NOMO-1 (cell line): ENCODE measurements around the gene ATP4B.

Experiments used
- DNase-seq, 2 experiments: peaks; one replicate each; lab custom pipeline; 2025; ENCODE audit not compliant: unreplicated experiment in 2 of 2; lab: John Stamatoyannopoulos, UW

Gene ATP4B

GRCh38 chr13:113609616-113610015 is 48.4 kb downstream of the ATP4B start:
- no peak for DNase-seq

GRCh38 chr13:113608967-113609533 is 48.9 kb downstream of the ATP4B start:
- no peak for DNase-seq

- no peak for DNase-seq
Measured at GRCh38 chr13:113607889-113608635, 49.9 kb downstream of the ATP4B start.

- no peak for DNase-seq
Measured at GRCh38 chr13:113607056-113607888, 50.7 kb downstream of the ATP4B start.

GRCh38 chr13:113605866-113606438 is 52.0 kb downstream of the ATP4B start:
- DNase-seq: no peak

DNA sequence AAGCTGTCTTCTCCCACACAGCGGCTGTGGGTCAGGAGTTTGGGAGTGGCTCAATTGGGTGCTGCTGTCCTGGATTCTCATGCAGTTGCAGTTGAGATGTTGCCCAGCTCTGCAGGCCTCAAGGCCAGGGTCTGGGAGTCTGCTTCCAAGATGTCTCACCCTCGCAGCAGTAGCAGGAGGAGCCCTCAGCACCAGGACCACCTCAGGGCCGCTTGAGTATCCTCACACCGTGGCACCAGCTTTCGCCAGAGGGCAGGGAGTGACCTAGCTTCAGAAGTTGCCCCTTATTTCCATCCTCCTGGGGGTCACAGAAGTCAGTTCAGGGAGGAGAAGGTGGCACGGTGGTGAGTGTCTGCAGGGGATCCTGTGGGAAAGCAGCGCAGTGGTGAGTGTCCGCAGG is 52.5 kb downstream of the ATP4B start:
- DNase-seq: no peak

DNA sequence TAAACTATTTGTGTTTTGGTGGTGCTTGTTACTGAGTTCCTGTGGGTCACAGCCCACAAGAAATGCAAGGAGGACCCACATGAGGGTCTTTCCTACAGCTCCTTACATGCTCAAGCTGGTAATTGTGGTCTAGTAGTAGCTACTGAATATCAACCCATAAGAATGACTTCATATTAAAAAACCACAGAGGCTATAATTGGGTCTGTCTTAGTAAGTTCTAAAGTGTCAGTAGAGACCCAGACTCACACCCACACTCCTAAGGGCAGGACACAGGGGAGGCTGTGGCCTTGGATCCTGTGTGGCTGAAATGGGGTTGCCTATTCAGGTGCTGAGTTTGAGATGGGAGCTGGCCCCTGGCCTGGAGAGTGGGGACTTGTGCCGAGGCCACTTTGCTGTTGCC is 53.8 kb downstream of the ATP4B start:
- no peak for DNase-seq

GRCh38 chr13:113603116-113603710 is 54.8 kb downstream of the ATP4B start:
- DNase-seq: no peak

DNA sequence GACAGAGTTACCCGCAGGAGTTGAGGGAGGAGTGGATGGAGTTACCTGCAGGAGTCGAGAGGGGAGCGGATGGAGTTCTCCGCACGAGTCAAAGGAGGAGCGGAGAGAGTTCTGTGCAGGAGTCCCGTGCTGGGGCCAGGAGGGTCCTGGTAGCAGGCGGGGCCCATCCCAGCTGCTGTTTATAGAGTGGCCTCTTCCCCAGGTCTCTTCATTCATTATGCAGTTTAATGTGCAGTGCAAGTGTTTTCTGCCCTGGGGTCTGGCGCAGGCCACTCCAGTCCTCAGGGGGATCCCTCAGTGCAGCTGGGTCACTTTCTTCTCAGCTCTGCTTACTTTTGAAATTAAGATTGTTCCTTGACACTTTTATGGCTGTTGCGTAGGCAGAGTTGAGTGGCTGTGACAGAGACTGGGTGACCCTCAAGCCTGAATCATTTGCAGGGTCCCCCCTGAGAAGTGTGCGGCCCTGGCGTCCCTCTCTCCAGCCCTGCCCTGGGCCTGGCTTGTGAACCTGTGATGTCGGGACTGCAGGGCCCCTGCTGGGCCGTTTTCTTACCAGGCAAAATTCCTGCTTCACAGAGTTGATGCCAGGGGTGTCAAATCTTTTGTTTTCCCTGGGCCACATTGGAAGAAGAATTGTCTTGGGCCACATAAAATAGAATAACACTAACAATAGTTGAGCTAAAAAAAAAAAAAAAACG is 55.6 kb downstream of the ATP4B start:
- DNase-seq: no peak

DNA sequence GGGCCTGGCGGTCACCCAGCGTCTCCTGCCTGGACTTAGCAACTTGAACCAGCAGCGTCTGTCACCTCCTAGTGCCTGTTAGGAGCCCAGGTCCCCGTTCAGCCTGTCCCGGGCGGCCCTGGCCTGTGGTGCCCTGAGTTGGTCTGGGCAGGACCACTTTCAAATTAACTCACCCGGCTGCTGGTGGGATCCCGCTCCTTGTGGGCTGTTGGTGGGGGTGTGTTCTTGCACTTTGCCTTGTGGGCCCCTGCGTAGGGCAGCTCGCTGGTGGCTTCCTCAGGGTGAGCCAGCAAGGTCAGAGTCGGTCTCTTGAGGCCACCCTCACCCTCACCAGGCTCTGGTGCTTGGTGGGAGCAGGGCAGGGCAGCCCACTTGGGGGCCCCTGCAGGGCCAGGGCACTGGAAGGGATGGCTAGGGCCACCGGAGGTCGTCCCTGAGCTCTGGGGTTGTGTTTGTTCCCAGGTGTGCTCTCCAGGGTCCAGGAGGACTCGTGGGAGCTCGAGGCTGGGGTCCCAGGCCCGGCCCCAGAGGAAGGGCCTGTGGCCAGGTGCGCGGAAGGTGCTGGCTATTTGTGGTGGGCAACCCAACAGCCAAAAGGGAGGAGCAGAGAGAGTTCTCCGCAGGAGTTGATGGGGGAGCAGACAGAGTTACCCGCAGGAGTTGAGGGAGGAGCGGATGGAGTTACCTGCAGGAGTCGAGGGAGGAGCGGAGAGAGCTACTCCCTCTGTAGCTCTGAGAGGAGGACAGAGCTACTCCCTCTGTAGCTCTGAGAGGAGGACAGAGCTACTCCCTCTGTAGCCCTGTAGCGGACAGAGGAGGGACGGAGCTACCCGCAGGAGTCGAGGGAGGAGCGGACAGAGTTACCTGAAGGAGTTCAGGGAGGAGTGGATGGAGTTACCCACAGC is 56.6 kb downstream of the ATP4B start:
- no peak for DNase-seq

- no peak for DNase-seq
Measured at GRCh38 chr13:113599391-113599790, 58.6 kb downstream of the ATP4B start.
